A204.1 (cell line): ENCODE results near the gene SMIM44.
"Not testable (repeated sequence)": the region's sequence is repeated elsewhere in the genome, so short reads cannot be mapped to it uniquely, and the experiment has no call there.

ENCODE experiments used
- FAIRE-seq: peaks from 2 replicates; lab custom pipeline; 2012; peaks lifted over from hg19 to GRCh38; lab: Jason Lieb, UNC

SMIM44 gene

GRCh38 chr19:3483226-3483628 is at the start of gene SMIM44:
Gene SMIM44, minus strand, starts transcription at chr19:3483441. Its CDS starts 38 bp downstream, at chr19:3483403.
- FAIRE-seq, result no peak

GRCh38 chr19:3533033-3533432 is 49.8 kb upstream of the SMIM44 start:
- FAIRE-seq, result no peak

GRCh38 chr19:3532154-3532786 is 49.0 kb upstream of the SMIM44 start:
- no peak for FAIRE-seq

GRCh38 chr19:3531716-3532115 is 48.5 kb upstream of the SMIM44 start:
- FAIRE-seq, result no peak

- no peak for FAIRE-seq
Measured at GRCh38 chr19:3530389-3530788, 47.1 kb upstream of the SMIM44 start.

- FAIRE-seq, result not testable (repeated sequence)
Measured at GRCh38 chr19:3529299-3529698, 46.1 kb upstream of the SMIM44 start.

- no peak for FAIRE-seq
Measured at GRCh38 chr19:3528539-3529211, 45.4 kb upstream of the SMIM44 start.

- FAIRE-seq, result no peak
Measured at GRCh38 chr19:3528080-3528479, 44.8 kb upstream of the SMIM44 start.

GRCh38 chr19:3527238-3527910 is 44.1 kb upstream of the SMIM44 start:
- FAIRE-seq, result no peak

GRCh38 chr19:3526507-3527237 is 43.4 kb upstream of the SMIM44 start:
- FAIRE-seq, result no peak

GRCh38 chr19:3524904-3525451 is 41.7 kb upstream of the SMIM44 start:
- no peak for FAIRE-seq

- no peak for FAIRE-seq
Measured at GRCh38 chr19:3524078-3524842, 41.0 kb upstream of the SMIM44 start.

- FAIRE-seq, result no peak
Measured at GRCh38 chr19:3523361-3524077, 40.3 kb upstream of the SMIM44 start.

- no peak for FAIRE-seq
Measured at GRCh38 chr19:3522421-3523360, 39.5 kb upstream of the SMIM44 start.

GRCh38 chr19:3521104-3521445 is 37.8 kb upstream of the SMIM44 start:
- no peak for FAIRE-seq

- no peak for FAIRE-seq
Measured at GRCh38 chr19:3520166-3521103, 37.2 kb upstream of the SMIM44 start.

GRCh38 chr19:3519126-3519525 is 35.9 kb upstream of the SMIM44 start:
- no peak for FAIRE-seq

- no peak for FAIRE-seq
Measured at GRCh38 chr19:3518659-3519058, 35.4 kb upstream of the SMIM44 start.

- no peak for FAIRE-seq
Measured at GRCh38 chr19:3518255-3518654, 35.0 kb upstream of the SMIM44 start.
